Fibroblast of pulmonary artery (primary cell): ENCODE measurements around the gene PLLP.
"Not testable (repeated sequence)": the region's sequence is repeated elsewhere in the genome, so short reads cannot be mapped to it uniquely, and the experiment has no call there.

Source experiments
- DNase-seq: peaks from one replicate; pipeline ENCODE4 v3.0.0-alpha.2; 2010; ENCODE audit warnings: low read depth
- H3K4me3 ChIP-seq: replicated peaks from 2 replicates; pipeline ENCODE4 v1.5.1; 2011; ENCODE audit warnings: low read depth, mild to moderate bottlenecking, control low read depth, low read length, moderate library complexity
- TF ChIP-seq, protein P1 (sequence below): IDR thresholded peaks from 2 replicates; pipeline ENCODE4 v1.5.1; 2011; ENCODE audit warnings: mild to moderate bottlenecking, control low read depth, low read length, inconsistent platforms; ENCODE audit errors: missing control alignments

The PLLP gene

DNA sequence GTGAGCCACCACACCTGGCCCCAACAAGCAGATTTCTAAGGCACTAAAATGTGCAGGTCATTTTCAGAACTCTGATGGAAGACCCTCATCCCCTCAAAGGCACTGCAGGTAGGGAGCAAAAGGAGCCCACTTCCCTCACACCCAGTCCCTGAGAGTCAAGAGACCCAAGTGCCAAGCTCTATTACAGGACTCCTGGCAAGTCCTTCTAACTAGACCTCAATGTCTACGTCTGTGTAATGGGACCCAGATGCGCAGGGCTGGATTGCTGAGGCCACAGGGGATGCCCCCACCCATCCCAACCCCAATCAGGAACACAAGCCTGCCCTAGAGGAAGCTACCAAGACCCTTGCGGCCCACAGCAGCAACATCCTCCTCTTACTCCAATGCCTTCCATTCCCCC is 2.7 kb downstream of the PLLP start:
- TF ChIP-seq, protein P1, sequence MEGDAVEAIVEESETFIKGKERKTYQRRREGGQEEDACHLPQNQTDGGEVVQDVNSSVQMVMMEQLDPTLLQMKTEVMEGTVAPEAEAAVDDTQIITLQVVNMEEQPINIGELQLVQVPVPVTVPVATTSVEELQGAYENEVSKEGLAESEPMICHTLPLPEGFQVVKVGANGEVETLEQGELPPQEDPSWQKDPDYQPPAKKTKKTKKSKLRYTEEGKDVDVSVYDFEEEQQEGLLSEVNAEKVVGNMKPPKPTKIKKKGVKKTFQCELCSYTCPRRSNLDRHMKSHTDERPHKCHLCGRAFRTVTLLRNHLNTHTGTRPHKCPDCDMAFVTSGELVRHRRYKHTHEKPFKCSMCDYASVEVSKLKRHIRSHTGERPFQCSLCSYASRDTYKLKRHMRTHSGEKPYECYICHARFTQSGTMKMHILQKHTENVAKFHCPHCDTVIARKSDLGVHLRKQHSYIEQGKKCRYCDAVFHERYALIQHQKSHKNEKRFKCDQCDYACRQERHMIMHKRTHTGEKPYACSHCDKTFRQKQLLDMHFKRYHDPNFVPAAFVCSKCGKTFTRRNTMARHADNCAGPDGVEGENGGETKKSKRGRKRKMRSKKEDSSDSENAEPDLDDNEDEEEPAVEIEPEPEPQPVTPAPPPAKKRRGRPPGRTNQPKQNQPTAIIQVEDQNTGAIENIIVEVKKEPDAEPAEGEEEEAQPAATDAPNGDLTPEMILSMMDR = no peak
- no peak for DNase-seq
- no peak overlapping the region for H3K4me3 ChIP-seq

- TF ChIP-seq, protein P1 = no peak
- H3K4me3 ChIP-seq = no peak overlapping the region
- DNase-seq = no peak
Observed at GRCh38 chr16:57279780-57280638, 4.5 kb downstream of the PLLP start.

- TF ChIP-seq, protein P1 = no peak
- no peak overlapping the region for H3K4me3 ChIP-seq
- DNase-seq = no peak
Observed at GRCh38 chr16:57278494-57278893, 6.0 kb downstream of the PLLP start.

- no peak overlapping the region for H3K4me3 ChIP-seq
- TF ChIP-seq, protein P1 = no peak
- DNase-seq = peak; percentile 45
Observed at GRCh38 chr16:57277586-57277985, 6.9 kb downstream of the PLLP start.

DNA sequence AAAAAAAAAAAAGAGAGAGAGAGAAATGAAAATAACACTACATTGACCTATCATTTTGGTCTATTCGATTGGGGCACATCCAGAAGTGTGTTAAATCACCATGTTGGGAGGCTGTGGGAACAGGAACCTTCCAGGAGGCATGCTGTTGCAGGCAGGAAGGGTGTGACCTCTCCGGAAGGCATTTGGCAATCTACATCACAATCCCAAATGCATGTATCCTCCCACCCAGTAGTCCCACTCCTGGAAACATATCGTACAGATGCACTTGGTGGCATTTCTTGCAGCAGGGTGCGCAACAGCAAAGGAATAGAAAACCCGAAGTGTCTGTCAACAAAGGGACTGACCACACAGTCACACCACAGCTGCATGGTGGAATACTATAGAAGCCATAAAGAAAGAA is 7.9 kb downstream of the PLLP start:
- no peak overlapping the region for H3K4me3 ChIP-seq
- TF ChIP-seq, protein P1 = no peak
- peak; percentile 65 for DNase-seq

DNA sequence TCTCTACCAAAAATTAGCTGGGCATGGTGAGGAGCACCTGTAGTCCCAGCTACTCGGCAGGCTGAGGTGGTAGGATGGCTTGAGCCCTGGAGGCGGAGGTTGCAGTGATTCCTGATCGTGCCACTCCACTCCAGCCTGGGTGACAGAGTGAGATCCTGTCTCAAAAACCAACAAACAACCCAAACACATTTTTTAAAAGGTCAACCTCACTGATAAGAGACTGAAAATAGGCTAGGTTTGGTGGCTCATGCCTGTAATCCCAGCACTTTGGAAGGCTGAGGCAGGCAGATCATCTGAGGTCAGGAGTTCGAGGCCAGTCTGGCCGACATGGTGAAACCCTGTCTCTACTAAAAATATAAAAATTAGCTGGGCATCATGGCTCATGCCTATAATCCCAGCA is 8.5 kb downstream of the PLLP start:
- not testable (repeated sequence) for H3K4me3 ChIP-seq, DNase-seq

- TF ChIP-seq, protein P1 = no peak
- H3K4me3 ChIP-seq = no peak overlapping the region
- DNase-seq = no peak
Observed at GRCh38 chr16:57273826-57274225, 10.6 kb downstream of the PLLP start.
